Measurements from ENCODE around the gene DHX15.

Gene DHX15

GRCh38 chr4:24497221-24497620 lies 87.1 kb downstream of the DHX15 start:
- Mint-ChIP-seq H3K4me1 (ENCODE audit: low read depth) (no peaks in the 10 kb centered on the region), H3K27me3 (peaks cover 5% of the 10 kb centered on the region), H3K27ac (no peak overlapping the region), H3K36me3 (ENCODE audit: low read depth) (no peaks in the 10 kb centered on the region), H3K4me3 (no peak overlapping the region), H3K9me3 (no peaks in the 10 kb centered on the region)

- no peaks in the 10 kb centered on the region for H3K36me3 Mint-ChIP-seq (ENCODE audit: low read depth)
- H3K27me3 Mint-ChIP-seq = peaks cover 8% of the 10 kb centered on the region
- no peaks in the 10 kb centered on the region for H3K4me1 Mint-ChIP-seq (ENCODE audit: low read depth)
- H3K4me3 Mint-ChIP-seq = no peak overlapping the region
- no peak overlapping the region for H3K27ac Mint-ChIP-seq
- H3K9me3 Mint-ChIP-seq = no peaks in the 10 kb centered on the region
Observed at GRCh38 chr4:24496597-24496996, 87.8 kb downstream of the DHX15 start.

GRCh38 chr4:24495388-24495787 lies 89.0 kb downstream of the DHX15 start:
- Mint-ChIP-seq H3K4me3 (no peak overlapping the region), H3K27me3 (peaks cover 10% of the 10 kb centered on the region), H3K36me3 (ENCODE audit: low read depth) (no peaks in the 10 kb centered on the region), H3K27ac (no peak overlapping the region), H3K9me3 (no peaks in the 10 kb centered on the region), H3K4me1 (ENCODE audit: low read depth) (no peaks in the 10 kb centered on the region)

GRCh38 chr4:24489870-24490269 lies 94.5 kb downstream of the DHX15 start:
- Mint-ChIP-seq H3K4me1 (ENCODE audit: low read depth) (no peaks in the 10 kb centered on the region), H3K27ac (no peak overlapping the region), H3K36me3 (ENCODE audit: low read depth) (no peaks in the 10 kb centered on the region), H3K4me3 (no peak overlapping the region), H3K9me3 (no peaks in the 10 kb centered on the region), H3K27me3 (peaks cover 37% of the 10 kb centered on the region)

- H3K9me3 Mint-ChIP-seq = no peaks in the 10 kb centered on the region
- H3K4me3 Mint-ChIP-seq = no peak overlapping the region
- H3K4me1 Mint-ChIP-seq (ENCODE audit: low read depth) = no peaks in the 10 kb centered on the region
Observed at GRCh38 chr4:24488399-24489164, 95.8 kb downstream of the DHX15 start.

GRCh38 chr4:24482871-24483270 lies 101.5 kb downstream of the DHX15 start:
- H3K4me1 Mint-ChIP-seq (ENCODE audit: low read depth) = no peaks in the 10 kb centered on the region
- H3K9me3 Mint-ChIP-seq = no peaks in the 10 kb centered on the region
- no peak overlapping the region for H3K27ac Mint-ChIP-seq
- peaks cover 38% of the 10 kb centered on the region for H3K27me3 Mint-ChIP-seq
- no peak overlapping the region for H3K4me3 Mint-ChIP-seq
- no peaks in the 10 kb centered on the region for H3K36me3 Mint-ChIP-seq (ENCODE audit: low read depth)

More at GRCh38 chr4:24488399-24489164, 95.8 kb downstream of the DHX15 start:
- Mint-ChIP-seq H3K36me3 (ENCODE audit: low read depth) (no peaks in the 10 kb centered on the region), H3K27me3 (peaks cover 37% of the 10 kb centered on the region), H3K27ac (no peak overlapping the region)

GRCh38 chr4:24477919-24478318 lies 106.4 kb downstream of the DHX15 start:
- H3K27ac Mint-ChIP-seq = no peak overlapping the region
- peaks cover 68% of the 10 kb centered on the region for H3K27me3 Mint-ChIP-seq
- no peaks in the 10 kb centered on the region for H3K9me3 Mint-ChIP-seq
- no peak overlapping the region for H3K4me3 Mint-ChIP-seq
- H3K4me1 Mint-ChIP-seq (ENCODE audit: low read depth) = peaks cover 5% of the 10 kb centered on the region
- H3K36me3 Mint-ChIP-seq (ENCODE audit: low read depth) = no peaks in the 10 kb centered on the region
